Trophoblast cell (in vitro differentiated cells and primary cell): Measurements from ENCODE around the gene CAB39.

Experiments used
- DNase-seq, 2 donors: peaks; one replicate each; pipeline ENCODE4 v3.0.0-alpha.2; 2016
- H2AFZ ChIP-seq: 2 replicates; pipeline ENCODE4 v1.6.1; 2013; ENCODE audit warnings: low read length, moderate library complexity, mild to moderate bottlenecking; ENCODE audit not compliant: insufficient read depth, poor library complexity
- H2AK5ac ChIP-seq: 2 replicates; pipeline ENCODE4 v1.6.1; 2013; ENCODE audit warnings: mild to moderate bottlenecking, low read length
- H2BK120ac ChIP-seq: 2 replicates; pipeline ENCODE4 v1.6.1; 2013; ENCODE audit warnings: low read length, mild to moderate bottlenecking, moderate library complexity; ENCODE audit not compliant: insufficient read depth, poor library complexity
- H2BK12ac ChIP-seq: 2 replicates; pipeline ENCODE4 v1.6.1; 2013; ENCODE audit warnings: mild to moderate bottlenecking, low read length, moderate library complexity
- H2BK5ac ChIP-seq: 2 replicates; pipeline ENCODE4 v1.6.1; 2013; ENCODE audit warnings: low read length, low read depth, moderate library complexity, mild to moderate bottlenecking; ENCODE audit not compliant: poor library complexity
- H3K14ac ChIP-seq: 2 replicates; pipeline ENCODE4 v1.6.1; 2013; ENCODE audit warnings: mild to moderate bottlenecking, low read length
- H3K18ac ChIP-seq: 2 replicates; pipeline ENCODE4 v1.6.1; 2013; ENCODE audit warnings: mild to moderate bottlenecking, low read length
- H3K23ac ChIP-seq: 2 replicates; pipeline ENCODE4 v1.6.1; 2013; ENCODE audit warnings: low read length
- H3K27ac ChIP-seq: 2 replicates; pipeline ENCODE4 v1.5.1; 2013; ENCODE audit warnings: low read depth, mild to moderate bottlenecking, inconsistent platforms, low read length, moderate library complexity
- H3K27me3 ChIP-seq: 2 replicates; pipeline ENCODE4 v1.6.1; 2013; ENCODE audit warnings: inconsistent platforms, mild to moderate bottlenecking, low read length, moderate library complexity; ENCODE audit not compliant: insufficient read depth
- H3K36me3 ChIP-seq, 2 experiments: 1 replicate in 1 of 2; 2 replicates in 1 of 2; pipeline ENCODE4 v1.6.1; 2013; ENCODE audit warnings: low read length in 2 of 2, mild to moderate bottlenecking in 2 of 2, moderate library complexity in 1 of 2; ENCODE audit not compliant: insufficient read depth in 2 of 2, control insufficient read depth in 1 of 2
- H3K4ac ChIP-seq: 2 replicates; pipeline ENCODE4 v1.6.1; 2013; ENCODE audit warnings: low read depth, mild to moderate bottlenecking, low read length, moderate library complexity
- H3K4me1 ChIP-seq, 2 experiments: 1 replicate in 1 of 2; 2 replicates in 1 of 2; pipeline ENCODE4 v1.6.1; 2013; ENCODE audit warnings: low read length in 2 of 2, mild to moderate bottlenecking in 2 of 2, moderate library complexity in 1 of 2; ENCODE audit not compliant: insufficient read depth in 2 of 2, control insufficient read depth in 1 of 2
- H3K4me2 ChIP-seq: 2 replicates; pipeline ENCODE4 v1.6.1; 2013; ENCODE audit warnings: inconsistent platforms, mild to moderate bottlenecking, low read length, moderate library complexity
- H3K4me3 ChIP-seq: 2 replicates; pipeline ENCODE4 v1.5.1; 2013; ENCODE audit warnings: mild to moderate bottlenecking, low read depth, low read length, inconsistent platforms
- H3K79me1 ChIP-seq: one replicate; pipeline ENCODE4 v1.6.1; 2013; ENCODE audit warnings: low read length
- H3K79me2 ChIP-seq: 2 replicates; pipeline ENCODE4 v1.6.1; 2013; ENCODE audit warnings: low read length, mild to moderate bottlenecking; ENCODE audit not compliant: control insufficient read depth, insufficient read depth, poor library complexity
- H3K9ac ChIP-seq: 2 replicates; pipeline ENCODE4 v1.6.1; 2013; ENCODE audit warnings: mild to moderate bottlenecking, low read length
- H3K9me3 ChIP-seq: 2 replicates; pipeline ENCODE4 v1.6.1; 2013; ENCODE audit warnings: low read depth, mild to moderate bottlenecking, control low read depth, inconsistent platforms, low read length; ENCODE audit not compliant: insufficient read depth
- H4K12ac ChIP-seq: 2 replicates; pipeline ENCODE4 v1.6.1; 2013; ENCODE audit warnings: low read depth, mild to moderate bottlenecking, low read length, moderate library complexity
- H4K8ac ChIP-seq: 2 replicates; pipeline ENCODE4 v1.6.1; 2013; ENCODE audit warnings: low read depth, mild to moderate bottlenecking, low read length, moderate library complexity
- H4K91ac ChIP-seq: one replicate; pipeline ENCODE4 v1.6.1; 2013; ENCODE audit warnings: low read depth, mild to moderate bottlenecking, low read length, moderate library complexity
- WGBS: extraction: QIAGEN DNeasy Blood & Tissue Kit; methylation state at CpG from one replicate; pipeline ENCODE4 v1.1.7; 2013; ENCODE audit warnings: missing lambda C conversion rate; ENCODE audit not compliant: insufficient read length, insufficient coverage; ENCODE audit errors: extremely low coverage; 5-methylcytosine and 5-hydroxymethylcytosine counted together

Gene CAB39

DNA sequence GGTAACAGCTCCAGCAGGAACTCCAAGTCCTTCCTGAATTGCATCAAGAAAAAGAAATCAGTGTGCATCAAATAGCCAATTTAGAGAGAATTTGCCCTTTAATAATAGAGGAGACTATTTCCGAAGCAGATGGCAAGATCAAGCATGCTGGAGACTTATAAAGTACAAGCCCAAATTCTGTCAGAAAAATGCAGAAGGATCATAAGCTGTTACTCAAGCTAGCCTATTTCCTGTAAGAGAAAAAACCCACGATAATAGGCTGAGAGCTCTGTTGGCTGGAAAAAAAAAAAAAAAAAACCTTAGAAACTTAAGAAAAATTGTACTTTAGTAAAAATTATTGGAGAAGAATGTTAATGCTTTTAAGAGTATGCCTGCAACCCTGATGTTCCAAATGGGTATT lies 127.7 kb downstream of the CAB39 start:
- H3K4ac ChIP-seq = no peak overlapping the region
- H3K18ac ChIP-seq = no peak overlapping the region

GRCh38 chr2:230842473-230842872 lies 129.8 kb downstream of the CAB39 start:
- no peak overlapping the region for H3K4me2 ChIP-seq

More for the DNA sequence above, 127.7 kb downstream of the CAB39 start:
- Histone ChIP-seq H3K9me3 (peaks cover 4% of the 10 kb centered on the region), H3K79me1 (no peaks in the 10 kb centered on the region), H3K4me2 (no peak overlapping the region), H4K8ac (no peak overlapping the region), H3K27me3 (no peaks in the 10 kb centered on the region), H3K14ac (no peak overlapping the region), H2BK12ac (no peak overlapping the region), H3K23ac (no peak overlapping the region), H3K9ac (no peak overlapping the region), H4K12ac (no peak overlapping the region), H3K27ac (no peak overlapping the region), H2BK5ac (no peak overlapping the region), H2AK5ac (no peak overlapping the region), H3K36me3 (no peaks in the 10 kb centered on the region), H4K91ac (no peak overlapping the region), H3K79me2 (no peaks in the 10 kb centered on the region), H2BK120ac (no peak overlapping the region), H2AFZ (no peak overlapping the region), H3K4me3 (no peak overlapping the region), H3K4me1 (no peaks in the 10 kb centered on the region)
- WGBS = no CpG with 5 or more reads among the region's 2 CpGs
- no peak for DNase-seq

DNA sequence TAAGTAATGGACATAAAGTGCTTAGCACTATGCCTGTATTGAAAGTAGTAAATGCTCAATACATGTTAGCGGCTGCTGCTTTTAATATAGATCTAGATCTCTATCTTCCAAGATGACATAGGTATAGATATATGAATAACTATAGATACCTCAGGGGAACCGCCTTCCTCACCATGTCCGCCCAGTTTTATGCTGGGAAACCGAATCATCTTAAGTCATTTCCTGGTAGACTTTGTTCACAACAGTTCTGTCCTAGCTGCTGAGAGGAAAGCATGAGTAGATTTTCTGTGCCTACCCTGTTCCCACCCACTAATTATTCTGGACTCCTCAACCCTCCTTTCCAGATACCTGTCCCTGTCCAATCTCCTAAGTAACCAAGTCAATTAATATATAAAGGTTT lies 130.5 kb downstream of the CAB39 start:
- Histone ChIP-seq H3K18ac (no peak overlapping the region), H3K9me3 (no peaks in the 10 kb centered on the region), H3K4ac (no peak overlapping the region), H2BK5ac (no peak overlapping the region), H3K9ac (no peak overlapping the region), H4K8ac (no peak overlapping the region), H3K4me2 (no peak overlapping the region), H4K12ac (no peak overlapping the region), H2AK5ac (no peak overlapping the region), H3K14ac (no peak overlapping the region), H3K36me3 (no peaks in the 10 kb centered on the region), H4K91ac (no peak overlapping the region), H2BK12ac (no peak overlapping the region), H3K27me3 (no peaks in the 10 kb centered on the region), H2BK120ac (no peak overlapping the region), H3K23ac (no peak overlapping the region), H3K79me1 (no peaks in the 10 kb centered on the region), H2AFZ (no peak overlapping the region), H3K27ac (no peak overlapping the region), H3K79me2 (no peaks in the 10 kb centered on the region), H3K4me1 (no peaks in the 10 kb centered on the region), H3K4me3 (no peak overlapping the region)
- no CpG with 5 or more reads among the region's 4 CpGs for WGBS
- no peak for DNase-seq

More at GRCh38 chr2:230842473-230842872, 129.8 kb downstream of the CAB39 start:
- Histone ChIP-seq H3K79me1 (no peaks in the 10 kb centered on the region), H4K12ac (no peak overlapping the region), H4K91ac (no peak overlapping the region), H3K9ac (no peak overlapping the region), H2BK120ac (no peak overlapping the region), H3K23ac (no peak overlapping the region), H3K27ac (no peak overlapping the region), H3K27me3 (no peaks in the 10 kb centered on the region), H3K9me3 (peaks cover 1% of the 10 kb centered on the region), H2BK5ac (no peak overlapping the region), H3K79me2 (no peaks in the 10 kb centered on the region), H2AK5ac (no peak overlapping the region), H2BK12ac (no peak overlapping the region), H2AFZ (no peak overlapping the region), H3K36me3 (no peaks in the 10 kb centered on the region), H3K4ac (no peak overlapping the region), H4K8ac (no peak overlapping the region), H3K18ac (no peak overlapping the region), H3K4me1 (no peaks in the 10 kb centered on the region), H3K4me3 (no peak overlapping the region), H3K14ac (no peak overlapping the region)
- no peak for DNase-seq
- WGBS = no CpG with 5 or more reads among the region's 6 CpGs

- no peaks in the 10 kb centered on the region for H3K36me3 ChIP-seq
- H2BK12ac ChIP-seq = no peak overlapping the region
- WGBS = no CpG with 5 or more reads among the region's 6 CpGs
- no peak overlapping the region for H2AFZ ChIP-seq
- no peak overlapping the region for H2AK5ac ChIP-seq
- H3K79me2 ChIP-seq = no peaks in the 10 kb centered on the region
- H3K27ac ChIP-seq = no peak overlapping the region
- H3K27me3 ChIP-seq = no peaks in the 10 kb centered on the region
- no peak for DNase-seq
- no peak overlapping the region for H4K8ac ChIP-seq
- H2BK120ac ChIP-seq = no peak overlapping the region
- no peak overlapping the region for H4K12ac ChIP-seq
- no peak overlapping the region for H3K4ac ChIP-seq
- no peak overlapping the region for H3K4me3 ChIP-seq
- H3K4me1 ChIP-seq = no peaks in the 10 kb centered on the region
- no peaks in the 10 kb centered on the region for H3K79me1 ChIP-seq
- no peaks in the 10 kb centered on the region for H3K9me3 ChIP-seq
- H3K18ac ChIP-seq = no peak overlapping the region
- no peak overlapping the region for H3K4me2 ChIP-seq
- no peak overlapping the region for H4K91ac ChIP-seq
- no peak overlapping the region for H3K14ac ChIP-seq
- H3K9ac ChIP-seq = no peak overlapping the region
- no peak overlapping the region for H2BK5ac ChIP-seq
- H3K23ac ChIP-seq = no peak overlapping the region
Observed at GRCh38 chr2:230846360-230846759, 133.7 kb downstream of the CAB39 start.
